B cell (primary cell): Measurements from ENCODE around the gene RAD51B. TPM values are rescaled to one million over a fixed set of nuclear protein-coding genes. Genes with fewer than 3 reads are reported as not detected.

Experiments used
- ATAC-seq: fragments of 200-7000 bp; cut with Tn5 transposase; one replicate; pipeline ENCODE4 v1.10.0; 2021; ENCODE audit warnings: low read depth, mild to moderate bottlenecking, moderate number of reproducible peaks, moderate library complexity
- CTCF ChIA-PET: fragments of 350-600 bp; sonication (Branson Sonifier 250); formaldehyde crosslinking; loops from one replicate; lab custom pipeline; 2021; ENCODE audit warnings: antibody characterized with exemption, inconsistent platforms; lab: Charles Lee
- POLR2A ChIA-PET: fragments of 350-600 bp; sonication (Branson Sonifier 250); formaldehyde crosslinking; loops from one replicate; lab custom pipeline; 2021; ENCODE audit warnings: antibody characterized with exemption; lab: Charles Lee
- DNase-seq: peaks from one replicate; pipeline ENCODE4 v3.0.0; 2013
- H2AFZ ChIP-seq: 2 replicates; pipeline ENCODE4 v1.6.1; 2012; ENCODE audit warnings: mild to moderate bottlenecking, low read depth, low read length; ENCODE audit not compliant: insufficient read depth, poor library complexity, severe bottlenecking
- H3K27ac ChIP-seq, 2 donors: 1 replicate in 1 of 2; 2 replicates in 1 of 2; pipeline ENCODE4 v1.5.1; 2012 to 2013; ENCODE audit warnings: low read length in 2 of 2, mild to moderate bottlenecking in 2 of 2, moderate library complexity in 1 of 2
- H3K27me3 ChIP-seq, 4 experiments: fragments of 200-600 bp in 1 of 4; sonication (generic) in 1 of 4; replicated peaks in 1 of 4; 1 replicate in 2 of 4; 2 replicates in 2 of 4; pipeline versions ENCODE4 v1.6.1 to v1.7.0; 2013 to 2016; ENCODE audit warnings: low read length in 3 of 4, mild to moderate bottlenecking in 2 of 4, mixed read lengths in 1 of 4, moderate library complexity in 1 of 4; ENCODE audit not compliant: insufficient read depth in 4 of 4, control insufficient read depth in 3 of 4; ENCODE audit errors: control extremely low read depth in 1 of 4
- H3K36me3 ChIP-seq, 2 experiments: replicated peaks in 1 of 2; 1 replicate in 1 of 2; 2 replicates in 1 of 2; pipeline versions ENCODE4 v1.6.1 to v1.7.1; 2013; ENCODE audit warnings: low read length in 1 of 2; ENCODE audit not compliant: insufficient read depth in 2 of 2, control insufficient read depth in 1 of 2; ENCODE audit errors: control extremely low read depth in 1 of 2, extremely low read depth in 1 of 2
- H3K4me1 ChIP-seq, 2 donors: fragments of 200-600 bp in 1 of 2; sonication (generic) in 1 of 2; 1 replicate in 1 of 2; 2 replicates in 1 of 2; pipeline versions ENCODE4 v1.5.1 to v1.6.1; 2013 to 2017; ENCODE audit warnings: low read length in 2 of 2; ENCODE audit not compliant: control insufficient read depth in 2 of 2, insufficient read depth in 2 of 2
- H3K4me2 ChIP-seq: replicated peaks from 2 replicates; pipeline ENCODE3; 2012; ENCODE audit warnings: mild to moderate bottlenecking, low read depth, low read length; ENCODE audit not compliant: poor library complexity, severe bottlenecking
- H3K4me3 ChIP-seq, 5 experiments: fragments of 200-600 bp in 1 of 5; sonication (generic) in 1 of 5; 1 replicate in 3 of 5; 2 replicates in 2 of 5; pipeline versions ENCODE4 v1.5.1 to v1.7.0; 2011 to 2016; ENCODE audit warnings: low read length in 4 of 5, mild to moderate bottlenecking in 4 of 5, low read depth in 2 of 5, control low read depth in 1 of 5, moderate library complexity in 1 of 5; ENCODE audit not compliant: insufficient read depth in 1 of 5; ENCODE audit errors: control extremely low read depth in 1 of 5, extremely low read depth in 1 of 5
- H3K79me2 ChIP-seq: fragments of 200-600 bp; sonication (generic); one replicate; pipeline ENCODE4 v1.6.0; 2016; ENCODE audit warnings: low read length; ENCODE audit not compliant: control insufficient read depth, insufficient read depth
- H3K9ac ChIP-seq: fragments of 200-600 bp; sonication (generic); 2 replicates; pipeline ENCODE4 v1.6.1; 2017; ENCODE audit warnings: mild to moderate bottlenecking, low read length, moderate library complexity
- H3K9me3 ChIP-seq, 3 donors: one replicate each; pipeline versions ENCODE4 v1.6.1 to v1.7.1; 2013; ENCODE audit warnings: low read length in 2 of 3; ENCODE audit not compliant: control insufficient read depth in 2 of 3, insufficient read depth in 1 of 3; ENCODE audit errors: control extremely low read depth in 1 of 3
- H4K20me1 ChIP-seq: 2 replicates; pipeline ENCODE4 v1.6.0; 2012; ENCODE audit warnings: mild to moderate bottlenecking, low read length; ENCODE audit not compliant: insufficient read depth, control insufficient read depth, poor library complexity, severe bottlenecking
- H3K27ac Mint-ChIP-seq: one replicate; pipeline ENCODE4 v1.8.0; 2021; ENCODE audit warnings: mixed read lengths
- H3K27me3 Mint-ChIP-seq: one replicate; pipeline ENCODE4 v1.8.0; 2021; ENCODE audit warnings: mixed read lengths
- H3K4me1 Mint-ChIP-seq: one replicate; pipeline ENCODE4 v1.8.0; 2021; ENCODE audit warnings: mixed read lengths
- H3K4me3 Mint-ChIP-seq: one replicate; pipeline ENCODE4 v1.8.0; 2021; ENCODE audit warnings: mixed read lengths
- H3K9me3 Mint-ChIP-seq: one replicate; pipeline ENCODE4 v1.8.0; 2022; ENCODE audit warnings: mixed read lengths; ENCODE audit not compliant: insufficient read depth
- CTCF ChIP-seq: fragments of 200-600 bp; IDR thresholded peaks from one replicate; pipeline ENCODE4 v1.8.0; 2022; ENCODE audit warnings: antibody characterized with exemption, mild to moderate bottlenecking
- EZH2 ChIP-seq: IDR thresholded peaks from 2 replicates; pipeline ENCODE4 v1.6.1; 2012; ENCODE audit warnings: borderline replicate concordance, low read depth, mild to moderate bottlenecking, moderate library complexity, low read length; ENCODE audit not compliant: insufficient read depth, poor library complexity, severe bottlenecking
- WGBS: methylation state at CpG from one replicate; pipeline ENCODE4 v1.1.5; 2013; ENCODE audit warnings: missing lambda C conversion rate; ENCODE audit not compliant: insufficient coverage; 5-methylcytosine and 5-hydroxymethylcytosine counted together
- intact Hi-C: fragments of 100-400 bp; cut with micrococcal nuclease; formaldehyde crosslinking; loops from one replicate; pipeline ENCODE4 v1.10.0; 2022
- polyA plus RNA-seq: library from polyadenylated mRNA; depleted of rRNA; stranded (reverse); fragments of >200 nt; gene quantifications from 2 replicates; pipeline ENCODE4 v1.2.3, GENCODE V29; 2012
- total RNA-seq, 2 donors: library from RNA; stranded (reverse); fragments of 120-200 nt in 1 of 2; gene quantifications; 1 replicate in 1 of 2; 2 replicates in 1 of 2; pipeline versions ENCODE4 v1.2.3 to v1.2.4, GENCODE V29; 2013 to 2022

RAD51B gene
- total and polyA plus RNA-seq, 2 donors (not counting 1 experiment from before 2014, with no cell fraction given) = 6.5 to 60.6 TPM

GRCh38 chr14:68195126-68195525 lies 375.5 kb downstream of the RAD51B start:
- Histone ChIP-seq H3K4me3 (no peak overlapping the region), H4K20me1 (no peaks in the 10 kb centered on the region), H3K9me3 (no peaks in the 10 kb centered on the region), H3K4me1 (no peaks in the 10 kb centered on the region), H3K27ac (no peak overlapping the region), H3K79me2 (no peaks in the 10 kb centered on the region), H3K4me2 (no peak overlapping the region), H3K9ac (no peak overlapping the region), H3K27me3 (no peaks in the 10 kb centered on the region), H3K36me3 (peaks cover 0 to 1% of the 10 kb centered on the region in 2 experiments), H2AFZ (no peak overlapping the region)
- intact Hi-C loops = no loop called here
- ATAC-seq = no peak
- H3K27me3 Mint-ChIP-seq = no peaks in the 10 kb centered on the region
- H3K4me3 Mint-ChIP-seq = no peak overlapping the region
- H3K9me3 Mint-ChIP-seq = no peaks in the 10 kb centered on the region
- no peak for TF ChIP-seq CTCF
- TF ChIP-seq EZH2 = no peak
- H3K27ac Mint-ChIP-seq = no peak overlapping the region
- no peak for DNase-seq
- ChIA-PET CTCF (interaction anchor here (0.7 kb wide), 1 partner anchor 454 kb away, joined by 3 read pairs; no protein-coding TSS in a partner anchor), POLR2A (interaction anchor here (0.7 kb wide), 1 partner anchor 51 kb away, joined by 9 read pairs; no protein-coding TSS in a partner anchor)
- 89% methylated on average over 1 of the region's 1 CpG for WGBS
- H3K4me1 Mint-ChIP-seq = no peaks in the 10 kb centered on the region

- intact Hi-C loops = no loop called here
- WGBS = 100% methylated on average over 2 of the region's 3 CpGs
- no peaks in the 10 kb centered on the region for H3K79me2 ChIP-seq
- H3K27me3 ChIP-seq = no peaks in the 10 kb centered on the region
- no peaks in the 10 kb centered on the region for H3K9me3 Mint-ChIP-seq
- H3K9me3 ChIP-seq = no peaks in the 10 kb centered on the region
- POLR2A ChIA-PET = no interaction called here
- CTCF ChIA-PET = interaction anchor here (2.1 kb wide), 1 partner anchor 645 kb away, joined by 7 read pairs; no protein-coding TSS in a partner anchor
- H3K27ac Mint-ChIP-seq = no peak overlapping the region
- no peak for TF ChIP-seq EZH2
- no peak for TF ChIP-seq CTCF
- no peak overlapping the region for H3K4me3 ChIP-seq
- H3K27me3 Mint-ChIP-seq = no peaks in the 10 kb centered on the region
- no peak overlapping the region for H3K4me2 ChIP-seq
- no peaks in the 10 kb centered on the region for H3K4me1 ChIP-seq
- no peak overlapping the region for H3K27ac ChIP-seq
- H3K9ac ChIP-seq = no peak overlapping the region
- H3K36me3 ChIP-seq = no peaks in the 10 kb centered on the region
- H3K4me3 Mint-ChIP-seq = no peak overlapping the region
- DNase-seq = no peak
- no peak overlapping the region for H2AFZ ChIP-seq
- no peak for ATAC-seq
- no peaks in the 10 kb centered on the region for H4K20me1 ChIP-seq
- no peaks in the 10 kb centered on the region for H3K4me1 Mint-ChIP-seq
Measured at GRCh38 chr14:68198713-68199495, 379.3 kb downstream of the RAD51B start.
